Fibroblast of lung (primary cell): ENCODE results near the gene LBX1. TPM values are rescaled to one million over a fixed set of nuclear protein-coding genes. Genes with fewer than 3 reads are reported as not detected.

Experiments used
- DNase-seq, 2 donors: peaks; one replicate each; pipeline versions ENCODE4 v3.0.0 to v3.0.0-alpha.2; 2010; ENCODE audit warnings: low read depth in 2 of 2
- H2AFZ ChIP-seq: 2 replicates; pipeline ENCODE4 v1.5.1; 2012; ENCODE audit warnings: low read length, control low read depth, inconsistent platforms
- H3K27ac ChIP-seq: 2 replicates; pipeline ENCODE4 v1.5.1; 2011; ENCODE audit warnings: low read length, control low read depth; ENCODE audit not compliant: insufficient read depth
- H3K27me3 ChIP-seq: 2 replicates; pipeline ENCODE4 v1.5.1; 2011; ENCODE audit warnings: mild to moderate bottlenecking, low read length; ENCODE audit not compliant: control insufficient read depth, insufficient read depth
- H3K36me3 ChIP-seq: 2 replicates; pipeline ENCODE4 v1.5.1; 2011; ENCODE audit warnings: low read length; ENCODE audit not compliant: control insufficient read depth, insufficient read depth
- H3K4me1 ChIP-seq: 2 replicates; pipeline ENCODE4 v1.5.1; 2011; ENCODE audit warnings: low read length; ENCODE audit not compliant: control insufficient read depth, insufficient read depth; ENCODE audit errors: extremely low read depth
- H3K4me2 ChIP-seq: 2 replicates; pipeline ENCODE4 v1.5.1; 2011; ENCODE audit warnings: low read length, control low read depth; ENCODE audit not compliant: insufficient read depth; ENCODE audit errors: extremely low read depth
- H3K4me3 ChIP-seq, 4 experiments: fragments of 200-600 bp in 1 of 4; sonication (generic) in 1 of 4; replicated peaks in 1 of 4; 2 replicates each; pipeline ENCODE4 v1.5.1; 2011 to 2016; ENCODE audit warnings: low read length in 4 of 4, low read depth in 3 of 4, mild to moderate bottlenecking in 3 of 4, control low read depth in 2 of 4, inconsistent platforms in 1 of 4, mixed read lengths in 1 of 4; ENCODE audit not compliant: insufficient read depth in 1 of 4; ENCODE audit errors: control extremely low read depth in 1 of 4
- H3K79me2 ChIP-seq: 2 replicates; pipeline ENCODE4 v1.5.1; 2012; ENCODE audit warnings: mild to moderate bottlenecking, low read length, inconsistent platforms; ENCODE audit not compliant: control insufficient read depth, insufficient read depth
- H3K9ac ChIP-seq: 2 replicates; pipeline ENCODE4 v1.5.1; 2011; ENCODE audit warnings: mild to moderate bottlenecking, low read length, control low read depth; ENCODE audit not compliant: insufficient read depth
- H3K9me3 ChIP-seq: 2 replicates; pipeline ENCODE4 v1.5.1; 2012; ENCODE audit warnings: low read depth, low read length; ENCODE audit not compliant: control insufficient read depth, insufficient read depth
- H4K20me1 ChIP-seq: 2 replicates; pipeline ENCODE4 v1.5.1; 2011; ENCODE audit warnings: low read length; ENCODE audit not compliant: control insufficient read depth, insufficient read depth; ENCODE audit errors: extremely low read depth
- CTCF ChIP-seq, 2 donors: IDR thresholded peaks in 1 of 2; conservative IDR thresholded peaks in 1 of 2; 1 replicate in 1 of 2; 2 replicates in 1 of 2; pipeline ENCODE4 v1.5.1; 2011 to 2012; ENCODE audit warnings: low read length in 2 of 2, control low read depth in 1 of 2, inconsistent platforms in 1 of 2, low read depth in 1 of 2, mild to moderate bottlenecking in 1 of 2
- EZH2 ChIP-seq: IDR thresholded peaks from 2 replicates; pipeline ENCODE4 v1.5.1; 2012; ENCODE audit warnings: low read length, control low read depth, mild to moderate bottlenecking; ENCODE audit errors: missing control alignments
- polyA plus RNA-seq, 2 donors: library from polyadenylated mRNA; depleted of rRNA in 1 of 2; stranded (reverse) in 1 of 2; unstranded in 1 of 2; fragments of >200 nt; gene quantifications; 2 replicates each; pipeline ENCODE4 v1.2.1, GENCODE V29; 2011 to 2012; ENCODE audit warnings: missing spikeins in 1 of 2
- total RNA-seq: library from RNA; depleted of rRNA; stranded (reverse); fragments of >200 nt; gene quantifications from 2 replicates; pipeline ENCODE4 v1.2.1, GENCODE V29; 2014

Gene LBX1
- total and polyA plus RNA-seq, 2 donors (not counting 1 experiment from before 2014, with no cell fraction given) = under 0.01 TPM; not detected in 1

- Histone ChIP-seq H3K9ac (no peak overlapping the region), H3K4me2 (no peak overlapping the region), H3K79me2 (no peaks in the 10 kb centered on the region), H3K4me3 (no peak overlapping the region), H3K27ac (no peak overlapping the region), H3K27me3 (peaks cover 92% of the 10 kb centered on the region), H3K4me1 (no peaks in the 10 kb centered on the region), H3K36me3 (no peaks in the 10 kb centered on the region), H4K20me1 (no peaks in the 10 kb centered on the region), H3K9me3 (no peaks in the 10 kb centered on the region), H2AFZ (no peak overlapping the region)
- TF ChIP-seq CTCF (conservative IDR thresholded peaks at IDR 0.05 in 1 of 2, IDR thresholded peaks at IDR 0.05 in 1 of 2; ENCODE audit: low read depth in 1 of 2, low read length in 2 of 2) (no peak), EZH2 (peak; percentile 81)
- no peak for DNase-seq
Observed at GRCh38 chr10:101228153-101228965, 904 bp downstream of the LBX1 start.

- Histone ChIP-seq H2AFZ (no peak overlapping the region), H4K20me1 (no peaks in the 10 kb centered on the region), H3K9me3 (no peaks in the 10 kb centered on the region), H3K79me2 (no peaks in the 10 kb centered on the region), H3K4me1 (no peaks in the 10 kb centered on the region), H3K27me3 (peaks cover 92% of the 10 kb centered on the region), H3K4me3 (no peak overlapping the region), H3K9ac (no peak overlapping the region), H3K36me3 (no peaks in the 10 kb centered on the region), H3K4me2 (no peak overlapping the region), H3K27ac (no peak overlapping the region)
- DNase-seq = no peak
- TF ChIP-seq EZH2 (peak; percentile 98), CTCF (conservative IDR thresholded peaks at IDR 0.05 in 1 of 2, IDR thresholded peaks at IDR 0.05 in 1 of 2; ENCODE audit: low read depth in 1 of 2, low read length in 2 of 2) (no peak)
Observed at GRCh38 chr10:101227429-101228152, 1.7 kb downstream of the LBX1 start.
